DOHH2 (cell line): ENCODE data around the gene CPSF7.

ENCODE experiments used
- EZH2phosphoT487 ChIP-seq: fragments of 200-600 bp; sonication (generic); IDR thresholded peaks from 2 replicates; pipeline ENCODE4 v1.6.1; 2017; ENCODE audit warnings: borderline replicate concordance, mild to moderate bottlenecking, antibody characterized with exemption, low read length, moderate library complexity, mixed read lengths
- TF ChIP-seq, protein P1 (sequence below): fragments of 200-600 bp; sonication (generic); IDR thresholded peaks from one replicate; pipeline ENCODE4 v1.5.1; 2014; ENCODE audit warnings: antibody characterized with exemption, mild to moderate bottlenecking, low read depth, low read length; ENCODE audit not compliant: poor library complexity, severe bottlenecking

DNA sequence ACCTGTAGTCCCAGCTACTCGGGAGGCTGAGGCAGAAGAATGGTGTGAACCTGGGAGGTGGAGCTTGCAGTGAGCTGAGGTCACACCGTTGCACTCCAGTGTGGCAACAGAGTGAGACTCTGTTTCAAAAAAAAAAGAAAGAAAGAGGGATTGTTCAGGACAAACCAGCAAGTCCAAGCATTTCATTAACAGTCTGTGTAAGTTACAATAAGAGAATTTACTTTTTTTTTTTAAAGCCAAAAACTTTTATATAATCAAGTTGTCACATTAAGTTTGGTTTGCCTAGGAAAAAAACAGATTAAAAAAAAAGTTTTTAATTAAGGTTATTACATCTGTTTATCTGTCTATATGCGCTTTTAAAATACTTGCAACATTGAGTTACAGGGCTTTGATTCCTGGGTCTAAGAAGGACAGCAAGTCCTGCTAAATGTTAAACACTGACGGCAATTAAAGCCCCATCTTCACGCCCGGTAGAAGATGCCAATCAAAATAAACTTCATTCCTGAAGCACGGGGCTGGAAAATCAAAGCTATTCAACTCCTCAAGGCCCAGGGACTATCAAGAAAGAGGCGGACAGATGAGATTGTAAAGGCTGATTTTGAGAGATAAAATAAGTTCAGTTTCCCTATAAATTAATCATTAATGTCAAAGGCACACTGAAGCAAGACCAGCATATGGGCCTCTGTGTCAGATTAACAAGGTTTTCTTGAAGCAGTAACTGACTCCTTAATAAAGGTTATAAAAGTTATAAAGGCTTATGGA is 56.9 kb downstream of the CPSF7 start:
- TF ChIP-seq, protein P1, sequence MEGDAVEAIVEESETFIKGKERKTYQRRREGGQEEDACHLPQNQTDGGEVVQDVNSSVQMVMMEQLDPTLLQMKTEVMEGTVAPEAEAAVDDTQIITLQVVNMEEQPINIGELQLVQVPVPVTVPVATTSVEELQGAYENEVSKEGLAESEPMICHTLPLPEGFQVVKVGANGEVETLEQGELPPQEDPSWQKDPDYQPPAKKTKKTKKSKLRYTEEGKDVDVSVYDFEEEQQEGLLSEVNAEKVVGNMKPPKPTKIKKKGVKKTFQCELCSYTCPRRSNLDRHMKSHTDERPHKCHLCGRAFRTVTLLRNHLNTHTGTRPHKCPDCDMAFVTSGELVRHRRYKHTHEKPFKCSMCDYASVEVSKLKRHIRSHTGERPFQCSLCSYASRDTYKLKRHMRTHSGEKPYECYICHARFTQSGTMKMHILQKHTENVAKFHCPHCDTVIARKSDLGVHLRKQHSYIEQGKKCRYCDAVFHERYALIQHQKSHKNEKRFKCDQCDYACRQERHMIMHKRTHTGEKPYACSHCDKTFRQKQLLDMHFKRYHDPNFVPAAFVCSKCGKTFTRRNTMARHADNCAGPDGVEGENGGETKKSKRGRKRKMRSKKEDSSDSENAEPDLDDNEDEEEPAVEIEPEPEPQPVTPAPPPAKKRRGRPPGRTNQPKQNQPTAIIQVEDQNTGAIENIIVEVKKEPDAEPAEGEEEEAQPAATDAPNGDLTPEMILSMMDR: no peak
- TF ChIP-seq EZH2phosphoT487: no peak
